Activated CD8-positive, alpha-beta memory T cell treated with anti-CD3 and anti-CD28 coated beads, Interleukin-2, amount 50 U/mL, for 48 hours (primary cell): ENCODE data around the gene MAMLD1.

Experiments
- DNase-seq: peaks from one replicate; pipeline ENCODE4 v3.0.0-alpha.2; 2020

The MAMLD1 gene

DNA sequence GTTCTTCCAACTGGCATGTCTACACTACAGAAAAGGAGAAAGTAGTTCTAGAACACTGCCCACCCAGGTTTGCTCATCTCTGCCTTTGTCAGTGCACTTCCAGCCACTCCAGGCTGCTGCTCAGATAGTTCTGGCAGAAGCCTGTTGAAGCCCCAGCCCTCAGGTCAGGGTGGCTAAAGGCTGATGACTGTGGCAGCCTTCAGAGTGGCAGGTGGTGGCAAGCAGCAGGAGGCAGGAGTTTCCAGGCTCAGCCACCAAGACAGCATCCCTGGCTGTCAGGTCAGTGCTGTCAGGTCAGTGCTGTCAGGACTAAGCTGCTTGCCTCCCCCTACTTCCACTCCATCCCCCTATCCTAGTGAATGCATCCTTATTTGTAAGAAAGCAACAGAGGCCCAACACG lies 100.4 kb downstream of the MAMLD1 start:
- no peak for DNase-seq

DNA sequence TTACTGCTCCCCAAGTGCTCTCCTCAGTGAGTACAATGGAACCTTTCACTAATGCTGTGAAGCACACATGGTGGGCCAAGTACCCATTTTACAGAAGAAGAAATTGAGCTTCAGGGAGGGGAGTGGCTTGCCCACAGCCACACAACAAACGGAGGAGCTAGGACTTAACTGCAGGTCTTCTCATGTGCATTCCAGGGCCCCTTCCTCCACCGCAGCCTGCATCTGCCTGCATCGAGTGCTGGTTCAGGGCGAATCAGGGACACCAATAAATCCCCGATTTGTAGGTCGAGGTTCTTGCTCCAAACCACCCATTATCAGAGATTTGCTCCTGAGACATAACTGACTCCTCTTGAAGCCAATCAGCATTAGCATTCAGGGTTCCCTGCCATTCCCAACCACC lies 100.9 kb downstream of the MAMLD1 start:
- DNase-seq = no peak

DNA sequence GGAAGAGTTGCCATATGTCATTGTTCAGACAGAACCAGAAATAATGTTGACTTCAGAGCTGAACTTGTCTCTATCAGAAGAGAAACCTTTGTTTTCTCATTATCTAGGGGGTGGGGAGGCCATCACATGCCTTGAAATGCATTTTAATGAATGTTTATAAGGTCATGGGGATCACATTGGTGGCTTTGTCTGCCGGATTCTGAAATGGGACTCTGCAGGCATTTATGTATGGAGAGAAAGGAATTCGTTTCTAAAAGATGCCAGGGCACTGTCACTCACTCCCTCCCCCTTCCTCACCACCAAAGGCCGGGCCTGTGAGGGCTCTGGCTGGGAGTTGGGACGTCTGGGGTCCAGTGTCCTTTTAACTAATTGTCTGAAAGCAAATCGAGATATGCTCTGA lies 102.2 kb downstream of the MAMLD1 start:
- no peak for DNase-seq

DNA sequence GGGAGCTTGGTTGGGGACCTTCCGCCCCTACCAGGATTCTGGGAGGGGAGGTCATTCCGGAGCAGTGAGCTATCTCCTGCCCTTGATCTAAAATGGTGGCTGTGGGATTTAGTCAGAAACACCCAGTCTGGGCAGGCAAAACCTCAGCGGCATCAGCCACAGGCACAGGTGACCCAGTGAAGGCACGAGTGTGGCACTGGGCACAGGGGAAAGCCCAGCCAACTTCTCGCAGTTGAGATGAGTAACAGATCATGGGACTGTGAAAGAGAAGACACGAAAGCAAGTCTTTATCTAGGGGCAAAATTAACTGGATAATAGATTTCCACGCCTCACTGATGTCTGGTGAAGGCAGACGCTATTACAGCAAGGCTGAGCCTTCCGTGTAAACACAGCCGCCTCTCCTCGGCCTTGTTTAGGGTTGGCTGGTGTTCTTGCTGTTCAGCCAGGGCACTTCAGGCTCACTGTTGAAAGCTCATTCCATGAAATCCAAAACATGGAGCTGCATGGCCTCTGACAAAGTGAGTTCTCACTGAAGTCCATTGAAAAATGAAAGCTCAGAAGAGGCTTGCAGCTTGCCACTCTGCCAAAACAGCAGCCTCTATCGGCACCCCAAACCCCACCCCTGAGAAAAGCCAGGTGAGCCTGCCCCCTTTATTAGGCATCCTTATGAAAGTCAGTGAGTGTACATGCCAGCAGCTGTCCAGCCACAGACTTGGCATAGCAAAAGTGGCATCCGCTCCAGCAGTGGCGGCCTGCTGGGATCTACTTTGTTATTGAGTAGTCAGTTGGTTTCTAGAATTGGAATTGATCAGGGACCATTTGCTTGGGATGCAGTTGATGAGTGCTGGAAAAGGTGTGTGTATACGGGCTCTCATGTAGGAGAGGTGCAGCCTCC lies 103.0 kb downstream of the MAMLD1 start:
- no peak for DNase-seq

DNA sequence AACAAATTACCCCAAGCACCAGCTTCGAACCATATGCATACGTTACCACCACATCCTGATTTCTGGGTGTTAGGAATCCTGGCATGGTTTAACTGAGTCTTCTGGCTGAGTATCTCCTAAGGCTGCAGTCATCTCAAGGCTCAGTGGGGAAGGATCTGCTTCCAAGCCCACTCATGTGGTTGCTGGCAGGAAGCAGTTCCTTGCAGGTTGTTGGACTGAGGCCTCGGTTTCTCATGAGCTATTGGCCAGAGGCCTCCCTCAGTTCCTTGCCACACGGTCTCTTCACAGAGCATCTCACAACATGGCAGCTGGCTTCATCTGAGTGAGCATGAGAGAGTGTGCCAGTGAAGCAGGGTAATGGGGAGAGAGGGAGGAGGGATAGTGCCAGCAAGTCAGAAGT lies 109.2 kb downstream of the MAMLD1 start:
- DNase-seq = no peak

DNA sequence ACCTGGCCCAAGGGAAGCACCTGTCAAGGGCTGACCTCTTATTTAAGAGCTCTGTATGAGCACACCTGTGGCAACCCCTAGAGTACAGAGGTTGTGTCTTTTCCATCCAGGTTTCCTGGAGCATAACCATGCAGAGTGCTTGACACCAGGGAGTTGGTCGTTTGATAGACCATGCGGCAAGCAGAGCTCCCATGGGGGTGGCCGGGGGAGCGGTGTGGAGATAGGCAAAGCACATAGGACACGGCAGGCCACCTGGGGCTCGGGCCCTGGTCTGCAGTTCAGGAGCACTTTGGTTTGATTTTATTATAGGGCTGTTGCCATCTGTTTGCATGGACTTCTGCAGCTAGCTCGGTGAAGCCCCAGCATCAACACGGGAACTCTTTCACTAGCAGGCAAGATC lies 110.3 kb downstream of the MAMLD1 start:
- DNase-seq = no peak

DNA sequence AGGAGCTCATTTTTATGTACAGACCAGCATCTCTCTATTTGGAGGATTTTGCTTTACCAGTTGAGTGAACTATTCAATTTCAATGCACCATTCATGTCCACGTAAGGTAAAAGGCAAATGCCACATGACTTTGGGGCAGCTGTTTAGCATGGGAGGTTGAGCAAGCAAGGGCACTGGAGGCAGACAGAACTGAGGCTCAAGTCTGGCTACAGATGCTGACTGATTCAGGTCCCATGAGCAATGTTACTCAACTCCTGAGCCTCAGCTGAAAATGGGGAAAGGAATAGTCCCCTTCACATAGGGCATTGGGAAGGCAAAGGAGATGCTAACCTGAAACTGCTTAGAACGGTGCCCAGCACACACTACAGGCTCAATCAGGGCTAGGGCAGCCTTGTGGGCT lies 112.3 kb downstream of the MAMLD1 start:
- DNase-seq = no peak

DNA sequence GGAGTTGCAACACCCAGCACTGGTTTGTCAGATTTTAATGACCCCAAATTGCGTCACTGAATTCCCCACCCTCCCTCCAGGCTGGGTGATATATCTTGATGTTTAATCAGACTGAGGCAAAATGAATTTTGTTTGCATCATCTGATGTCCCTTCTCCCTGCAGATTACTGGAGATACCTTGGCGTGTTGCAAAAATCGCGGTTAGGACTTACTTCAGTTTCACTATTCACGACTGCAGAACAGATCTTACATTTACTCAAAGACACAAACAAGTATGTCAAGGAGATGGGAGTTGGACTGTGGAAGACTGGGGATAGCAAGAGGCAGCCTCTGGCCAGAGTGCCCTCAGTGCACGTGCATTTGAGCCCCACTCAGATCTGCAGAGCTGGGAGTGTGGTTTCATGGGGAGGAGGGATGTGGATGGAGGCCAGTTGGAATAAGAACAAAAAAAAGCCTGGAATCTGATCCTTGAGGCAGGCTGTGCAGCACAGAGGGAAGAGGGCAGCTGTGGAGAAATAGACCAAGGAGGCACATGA lies 113.1 kb downstream of the MAMLD1 start:
- DNase-seq = no peak

DNA sequence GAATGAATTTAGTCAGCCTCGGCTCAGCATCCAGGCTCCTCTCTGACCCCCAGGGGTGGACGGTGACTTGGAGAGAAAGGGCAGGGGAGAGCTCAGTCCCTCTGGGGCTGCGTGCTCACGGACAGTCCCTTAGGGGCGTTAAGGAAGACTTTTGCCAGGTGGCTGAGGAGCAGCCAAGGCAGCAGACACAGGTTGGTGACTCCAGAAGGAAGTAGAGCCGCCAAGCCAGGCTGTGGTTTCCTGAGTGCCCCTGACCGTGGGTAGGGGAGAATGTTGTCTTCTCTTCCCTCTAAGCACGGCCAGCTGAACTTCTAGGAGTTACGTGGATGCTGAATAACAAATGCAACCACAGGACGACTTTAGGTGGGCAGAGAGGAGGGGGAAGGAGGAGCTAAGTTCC lies 114.3 kb downstream of the MAMLD1 start:
- DNase-seq = no peak

DNA sequence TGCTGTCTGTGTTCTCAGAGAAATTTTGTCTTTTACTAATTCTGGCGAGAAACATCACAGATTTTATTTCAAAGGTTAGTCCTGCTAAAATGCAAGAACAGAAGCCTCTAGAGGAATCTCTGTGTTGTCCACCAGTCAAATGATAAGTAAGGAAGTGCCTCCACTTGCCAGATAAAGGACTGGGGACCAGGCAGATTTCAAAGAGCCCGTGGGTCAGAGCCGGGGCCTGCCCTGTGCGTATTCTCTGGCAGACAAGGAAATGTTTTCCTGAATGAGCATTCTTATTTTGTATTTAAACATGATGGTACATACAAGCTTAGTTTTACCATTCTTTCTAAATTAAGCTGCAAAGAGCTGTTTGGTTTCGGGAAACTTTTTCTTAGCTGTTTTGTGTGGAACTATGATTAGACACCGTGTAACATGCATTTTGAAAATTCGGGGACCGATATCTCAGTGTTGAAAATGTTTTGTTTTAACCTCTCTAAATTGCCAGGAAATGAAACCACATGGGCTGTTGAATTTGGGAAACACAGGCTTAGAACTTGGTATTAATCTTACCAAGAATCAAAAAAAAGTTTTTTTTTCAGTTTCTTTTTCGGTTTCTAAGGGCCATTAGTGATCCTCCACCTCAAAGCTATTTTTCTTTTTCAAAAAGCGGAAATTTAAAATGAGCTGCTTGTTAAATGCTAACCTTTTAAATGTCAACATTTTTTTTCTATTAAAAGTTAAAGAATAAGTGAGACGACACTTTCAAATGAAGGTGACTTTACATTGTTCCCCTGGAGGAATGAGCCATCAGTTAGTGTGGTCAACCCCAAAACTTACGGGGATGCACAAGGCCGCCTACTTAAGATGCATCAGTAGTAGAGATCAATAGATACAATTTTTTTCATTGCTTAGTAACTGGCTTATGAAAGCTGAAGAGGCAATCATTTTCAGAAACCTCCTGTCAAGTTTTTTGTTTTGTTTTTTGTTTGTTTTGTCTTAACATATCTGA lies 115.7 kb downstream of the MAMLD1 start:
- no peak for DNase-seq

DNA sequence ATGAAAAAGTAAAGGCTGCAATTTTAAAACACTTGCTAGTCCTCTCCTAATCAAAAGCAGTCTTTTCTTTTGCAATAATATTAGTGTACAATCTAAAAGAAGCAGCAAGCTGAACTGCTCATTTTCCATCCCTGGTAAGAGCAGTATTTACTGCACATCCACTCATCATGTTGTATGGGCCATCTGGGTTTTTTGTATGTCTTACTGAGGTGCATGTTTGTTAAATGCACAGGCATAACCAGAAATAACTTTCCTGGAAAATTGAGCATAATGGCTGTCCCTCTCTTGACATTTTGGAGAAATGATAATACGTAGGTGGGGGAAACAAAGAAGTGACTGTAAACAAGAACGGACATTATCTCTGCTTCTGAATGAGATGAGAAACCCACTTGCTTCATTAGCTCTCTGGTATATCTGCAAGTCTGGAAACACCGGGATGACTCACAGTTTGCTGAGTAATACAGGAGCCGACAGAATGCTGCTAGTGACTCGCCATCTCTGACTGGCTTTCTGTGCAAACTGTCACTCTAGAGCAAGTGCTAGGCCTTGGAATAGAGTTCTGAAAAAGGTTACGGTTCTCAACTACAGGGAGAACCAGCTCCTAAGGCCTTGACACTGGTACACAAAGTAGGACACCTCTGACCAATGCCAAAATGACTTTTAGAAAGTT lies 119.6 kb downstream of the MAMLD1 start:
- DNase-seq = no peak

DNA sequence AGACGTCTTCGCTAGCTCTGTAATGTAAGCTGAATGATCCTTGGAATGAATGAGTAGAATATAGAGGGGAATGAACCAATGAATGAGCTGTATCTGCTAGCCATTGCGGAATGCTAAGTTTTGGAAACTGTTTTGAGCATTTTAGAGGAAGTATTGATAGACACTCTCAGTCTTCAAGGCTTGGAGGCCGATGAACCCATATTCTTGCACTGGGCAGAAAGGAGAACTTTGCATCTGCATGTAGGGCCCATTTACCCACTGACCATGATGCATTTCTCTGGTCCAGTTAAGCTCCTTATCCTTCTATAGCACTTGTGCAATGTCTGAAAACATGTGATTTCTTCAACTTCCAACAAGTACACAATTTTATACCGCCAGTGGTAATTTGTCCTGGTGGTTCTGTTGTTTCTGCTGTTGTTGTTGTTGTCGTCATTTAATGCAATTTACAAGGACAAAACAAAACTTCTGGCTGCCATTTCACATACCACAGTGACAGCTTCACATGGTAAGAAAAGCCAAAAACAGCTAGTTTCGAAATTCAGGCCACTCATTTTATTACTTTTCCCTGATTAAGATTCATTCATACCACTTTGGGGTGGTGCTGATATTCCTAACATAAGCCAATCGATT lies 120.4 kb downstream of the MAMLD1 start:
- DNase-seq = no peak

DNA sequence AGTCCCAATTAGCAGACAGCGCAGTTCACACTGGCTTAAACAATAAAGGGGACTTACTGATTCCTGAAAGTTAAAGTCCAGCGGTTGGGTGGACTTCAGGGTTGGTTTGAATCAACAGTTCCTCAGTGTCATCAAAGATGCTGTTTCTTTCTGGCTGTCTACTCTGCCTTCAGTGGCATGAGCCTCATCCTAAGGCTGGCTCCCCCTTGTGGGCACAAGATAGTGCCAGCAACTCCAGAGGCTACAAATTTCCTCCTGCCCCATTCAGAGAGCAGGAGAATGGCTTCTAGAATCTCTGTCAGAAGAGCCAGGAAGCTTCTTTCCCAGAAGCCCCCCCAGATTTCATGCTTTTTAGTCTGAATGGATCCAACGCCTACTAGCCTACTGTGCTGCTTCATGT lies 122.9 kb downstream of the MAMLD1 start:
- peak; percentile 58 for DNase-seq

DNA sequence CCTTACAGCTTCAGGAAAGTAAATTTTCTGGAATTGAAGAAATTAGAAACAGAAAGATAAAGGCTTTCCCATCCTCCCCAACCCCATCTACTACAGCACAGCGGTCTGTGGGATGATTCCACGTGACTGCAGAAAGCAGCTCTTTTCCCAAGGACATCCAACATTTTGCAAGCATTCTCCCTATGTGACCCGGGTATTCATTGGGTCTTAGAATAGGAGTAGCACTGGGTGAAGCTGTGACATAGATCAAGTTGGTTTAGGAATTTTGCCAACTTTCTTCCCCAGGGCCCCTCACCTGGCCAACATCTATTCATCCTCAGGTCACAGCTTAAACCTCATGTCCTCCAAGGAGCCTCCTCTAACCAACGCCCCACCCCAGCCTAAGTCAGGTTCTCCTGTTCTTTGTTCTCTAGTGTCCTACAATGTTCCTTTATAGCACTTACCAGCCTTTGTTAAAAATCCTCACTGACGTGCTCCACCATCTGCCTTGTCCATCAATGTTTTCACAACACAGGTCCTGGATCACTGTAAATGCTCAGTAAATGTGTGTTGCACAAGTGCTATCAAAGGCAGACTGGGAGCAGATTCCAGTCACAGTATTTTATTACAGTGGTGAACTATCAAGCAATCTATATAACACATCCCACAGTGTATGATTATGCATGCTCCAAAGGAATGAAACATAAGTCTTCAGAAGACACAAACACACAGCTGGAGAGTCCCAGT lies 124.4 kb downstream of the MAMLD1 start:
- DNase-seq = no peak

DNA sequence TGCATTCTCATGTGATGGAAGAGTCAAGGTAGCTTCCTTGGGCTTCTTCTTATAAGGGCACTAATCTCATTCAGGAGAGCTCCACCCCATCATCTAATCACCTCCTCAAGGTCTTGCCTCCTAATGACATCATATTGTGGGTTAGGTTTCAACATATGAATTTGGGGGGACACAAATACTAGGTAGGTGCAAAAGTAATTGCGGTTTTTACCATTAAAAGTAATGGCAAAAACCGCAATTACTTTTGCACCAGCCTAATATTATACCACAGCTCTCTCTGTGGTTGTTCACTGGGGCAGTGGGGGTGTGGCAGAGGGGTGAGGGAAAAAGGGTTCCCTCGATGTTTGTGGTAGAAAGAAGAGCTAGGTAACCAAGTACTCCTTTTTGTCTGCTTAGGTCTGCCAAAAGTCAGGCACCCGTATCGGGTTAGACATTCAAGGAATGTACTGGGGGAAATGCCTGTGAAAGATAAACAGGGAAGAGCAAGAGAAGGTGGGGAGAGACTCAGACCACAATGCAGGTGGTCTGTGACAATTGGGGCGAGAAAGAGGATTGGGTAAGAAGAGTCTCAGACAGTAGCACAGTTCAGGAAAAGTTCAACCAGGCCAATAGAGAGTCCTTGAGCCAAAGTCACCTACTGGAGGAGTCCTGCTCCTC lies 126.4 kb downstream of the MAMLD1 start:
- no peak for DNase-seq

DNA sequence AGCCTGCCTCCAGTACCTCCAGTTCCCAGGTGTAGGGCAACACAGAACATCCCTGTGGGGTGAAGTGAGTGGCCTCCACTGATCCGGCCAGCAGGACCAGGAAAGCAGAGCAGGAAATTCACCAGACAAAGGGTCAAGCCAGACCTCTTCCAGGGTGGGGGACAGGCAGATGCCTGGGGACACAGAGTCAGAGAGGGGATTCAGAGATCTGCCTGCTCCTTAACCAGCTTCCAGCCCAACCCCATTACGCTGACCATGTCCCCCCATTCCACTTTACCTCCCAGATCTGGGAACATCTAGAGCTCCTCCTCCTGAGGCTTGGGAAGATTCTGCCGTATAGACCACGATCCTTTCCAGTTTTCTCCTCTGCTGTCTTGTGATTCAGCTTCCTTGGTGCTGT lies 132.4 kb downstream of the MAMLD1 start:
- DNase-seq = no peak

DNA sequence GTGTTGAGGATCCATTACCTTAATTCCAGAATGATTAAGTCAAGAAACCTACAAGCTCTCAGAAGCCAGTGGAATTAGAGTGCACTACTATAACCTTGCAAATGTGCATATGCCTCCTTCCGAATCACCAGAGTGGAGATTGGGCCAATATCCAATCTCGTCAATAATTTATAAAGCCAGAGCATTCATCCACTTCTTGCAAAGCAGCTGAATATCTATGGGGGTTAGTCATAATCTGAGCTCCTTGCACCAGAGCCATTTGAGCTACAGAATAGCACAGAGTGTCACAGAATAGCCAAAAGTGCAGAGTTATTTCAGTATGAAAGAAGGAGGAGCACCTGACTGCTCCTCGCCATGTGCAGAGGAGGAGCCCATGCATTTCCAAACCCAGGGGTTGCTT lies 136.1 kb downstream of the MAMLD1 start:
- no peak for DNase-seq

DNA sequence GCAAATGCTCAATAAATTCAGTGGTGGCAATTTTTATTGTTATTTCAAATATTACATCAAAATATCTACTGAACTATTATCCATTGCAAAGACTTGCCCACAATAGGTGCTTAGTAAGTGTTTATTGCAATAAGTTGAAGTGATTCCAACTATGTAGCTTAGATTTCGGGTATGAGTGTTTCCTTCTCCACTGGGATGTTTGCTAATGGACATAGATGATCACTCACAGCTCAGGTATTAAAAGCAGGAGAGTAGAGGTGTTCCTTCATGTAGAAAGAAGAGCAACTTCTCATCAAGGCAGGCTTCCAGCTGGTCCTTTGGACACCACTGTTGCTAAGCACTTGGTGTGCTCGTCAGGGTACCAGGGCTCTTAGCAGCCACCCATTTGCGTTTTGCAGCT lies 139.0 kb downstream of the MAMLD1 start:
- DNase-seq = no peak

DNA sequence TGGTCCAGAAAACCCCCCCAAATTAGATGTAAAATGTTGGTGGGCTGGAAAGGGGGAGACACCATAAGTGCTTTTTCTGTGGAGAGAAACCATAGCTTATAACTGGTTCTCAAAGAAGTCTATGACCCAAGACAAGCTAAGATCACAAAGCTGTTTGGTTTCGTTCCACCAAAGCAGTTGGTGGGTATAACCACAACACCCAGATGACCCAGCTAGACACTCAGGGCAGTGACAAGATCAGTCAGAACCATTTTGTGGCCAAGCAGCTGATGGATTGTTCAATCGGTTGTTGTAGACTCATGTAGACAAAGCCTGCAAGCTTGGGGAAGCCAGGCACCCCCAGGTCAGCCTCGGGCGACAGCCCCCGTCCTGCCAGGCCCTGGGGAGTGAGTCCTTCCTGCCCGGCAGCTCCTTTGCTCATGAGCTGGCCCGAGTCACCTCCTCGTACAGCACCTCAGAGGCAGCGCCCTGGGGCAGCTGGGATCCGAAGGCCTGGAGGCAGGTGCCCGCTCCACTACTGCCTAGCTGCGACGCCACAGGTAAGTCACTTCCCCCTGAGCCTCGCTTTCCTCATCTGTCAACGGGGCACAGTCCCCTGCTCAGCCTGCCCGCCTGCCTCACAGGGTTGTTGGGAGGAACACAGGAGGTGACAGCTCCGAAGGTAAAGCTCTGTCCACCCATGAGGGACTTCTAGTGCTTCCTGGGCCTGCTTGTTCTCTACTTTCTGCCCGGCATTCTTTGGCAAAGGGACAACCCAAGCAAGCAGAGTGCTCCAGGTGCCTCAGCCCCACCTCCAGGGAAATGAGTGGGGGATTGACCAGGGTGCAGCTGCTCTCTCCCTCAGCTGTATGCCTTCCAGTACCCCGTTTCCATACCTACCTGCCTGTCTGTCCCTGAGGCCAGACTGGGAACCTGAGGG lies 140.1 kb downstream of the MAMLD1 start:
- no peak for DNase-seq

DNA sequence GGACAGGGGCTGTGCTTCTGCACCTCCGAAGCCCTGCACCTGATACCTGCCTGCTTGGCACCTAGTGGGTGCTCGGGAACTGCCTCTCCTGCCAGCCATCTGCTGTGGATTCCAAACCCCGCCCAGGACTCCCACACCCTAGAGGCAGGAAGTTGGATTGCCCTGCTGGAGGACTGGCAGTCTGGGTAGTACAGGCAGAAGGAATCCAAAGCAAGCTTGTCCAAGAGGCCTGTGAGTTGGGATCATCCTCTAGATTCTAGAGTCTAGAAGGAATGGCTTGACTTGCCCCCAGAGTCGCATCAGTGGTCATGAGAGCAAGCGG lies 140.7 kb downstream of the MAMLD1 start:
- DNase-seq = no peak
